H1 (cell line): ENCODE results near the gene SAMM50. TPM values are rescaled to one million over a fixed set of nuclear protein-coding genes. Genes with fewer than 3 reads are reported as not detected.

Experiments
- CTCF ChIA-PET: fragments of 300-600 bp; sonication (Branson Sonifier 250); formaldehyde crosslinking; loops from one replicate; lab custom pipeline; 2021; ENCODE audit not compliant: partially characterized antibody; lab: Charles Lee
- POLR2A ChIA-PET: fragments of 300-600 bp; sonication (Branson Sonifier 250); formaldehyde crosslinking; loops from one replicate; lab custom pipeline; 2021; ENCODE audit warnings: inconsistent platforms; ENCODE audit not compliant: partially characterized antibody; lab: Charles Lee
- DNase-seq, 2 experiments: peaks; one replicate each; pipeline versions ENCODE4 v3.0.0 to v3.0.0-alpha.2; 2010 to 2022; ENCODE audit warnings: low spot score in 2 of 2, low read depth in 1 of 2, mixed read lengths in 1 of 2
- FAIRE-seq: peaks from 2 replicates; lab custom pipeline; 2011; peaks lifted over from hg19 to GRCh38; lab: Jason Lieb, UNC
- H2AFZ ChIP-seq: 2 replicates; pipeline ENCODE4 v1.8.1; 2012; ENCODE audit warnings: low read length, inconsistent platforms
- H2AK5ac ChIP-seq: 2 replicates; pipeline ENCODE4 v1.6.1; 2013; ENCODE audit warnings: low read depth, low read length
- H2BK120ac ChIP-seq: replicated peaks from 2 replicates; pipeline ENCODE3; 2013; ENCODE audit warnings: low read depth, low read length, inconsistent platforms
- H2BK12ac ChIP-seq: 2 replicates; pipeline ENCODE4 v1.6.1; 2013; ENCODE audit warnings: low read depth, low read length
- H2BK15ac ChIP-seq: 2 replicates; pipeline ENCODE4 v1.6.1; 2013; ENCODE audit warnings: low read length
- H2BK20ac ChIP-seq: 2 replicates; pipeline ENCODE4 v1.6.1; 2013; ENCODE audit warnings: low read length
- H2BK5ac ChIP-seq: 2 replicates; pipeline ENCODE4 v1.6.1; 2013; ENCODE audit warnings: low read depth, low read length
- H3K14ac ChIP-seq: 2 replicates; pipeline ENCODE4 v1.6.1; 2013; ENCODE audit warnings: inconsistent platforms; ENCODE audit not compliant: insufficient read length
- H3K18ac ChIP-seq: 2 replicates; pipeline ENCODE4 v1.6.1; 2013; ENCODE audit warnings: low read length; ENCODE audit errors: extremely low read depth
- H3K23ac ChIP-seq: 2 replicates; pipeline ENCODE4 v1.6.1; 2013; ENCODE audit warnings: inconsistent platforms; ENCODE audit not compliant: insufficient read length
- H3K23me2 ChIP-seq: 2 replicates; pipeline ENCODE4 v1.6.1; 2013; ENCODE audit warnings: low read depth, low read length
- H3K27ac ChIP-seq: 2 replicates; pipeline ENCODE4 v1.6.1; 2011; ENCODE audit warnings: low read depth, low read length, inconsistent platforms
- H3K27me3 ChIP-seq, 4 experiments: replicated peaks in 1 of 4; 1 replicate in 1 of 4; 2 replicates in 3 of 4; pipeline versions ENCODE4 v1.6.1 to v1.8.1; 2011 to 2013; ENCODE audit warnings: low read length in 3 of 4, mild to moderate bottlenecking in 3 of 4, inconsistent platforms in 2 of 4, mixed read lengths in 2 of 4, moderate library complexity in 1 of 4; ENCODE audit not compliant: control insufficient read depth in 3 of 4, insufficient read depth in 3 of 4; ENCODE audit errors: extremely low read depth in 1 of 4
- H3K36me3 ChIP-seq, 4 experiments: 2 replicates each; pipeline versions ENCODE4 v1.6.1 to v1.8.1; 2011 to 2013; ENCODE audit warnings: mild to moderate bottlenecking in 4 of 4, low read length in 3 of 4, moderate library complexity in 2 of 4, control low read depth in 1 of 4, inconsistent platforms in 1 of 4; ENCODE audit not compliant: insufficient read depth in 4 of 4, control insufficient read depth in 2 of 4
- H3K4ac ChIP-seq: replicated peaks from 2 replicates; pipeline ENCODE3; 2013; ENCODE audit warnings: low read length, low read depth, mixed read lengths, inconsistent platforms; ENCODE audit not compliant: insufficient read length
- H3K4me1 ChIP-seq, 4 experiments: replicated peaks in 1 of 4; 1 replicate in 1 of 4; 2 replicates in 3 of 4; pipeline versions ENCODE4 v1.6.1 to v1.8.1; 2011 to 2013; ENCODE audit warnings: low read length in 3 of 4, inconsistent platforms in 2 of 4, mixed read lengths in 1 of 4; ENCODE audit not compliant: insufficient read depth in 4 of 4, control insufficient read depth in 3 of 4
- H3K4me2 ChIP-seq, 2 experiments: 2 replicates each; pipeline versions ENCODE4 v1.6.1 to v1.8.1; 2011 to 2013; ENCODE audit warnings: low read depth in 2 of 2, low read length in 2 of 2, control low read depth in 1 of 2, inconsistent platforms in 1 of 2, mild to moderate bottlenecking in 1 of 2; ENCODE audit not compliant: insufficient read depth in 1 of 2
- H3K4me3 ChIP-seq, 4 experiments: fragments of 200-600, 300-600 bp in 1 of 4; sonication (generic), shearing (Covaris generic), sonication (Bioruptor Twin) in 1 of 4; 2 replicates each; pipeline versions ENCODE4 v1.5.1 to v1.8.1; 2011 to 2016; ENCODE audit warnings: low read length in 4 of 4, low read depth in 3 of 4, control low read depth in 2 of 4, inconsistent platforms in 2 of 4, mild to moderate bottlenecking in 2 of 4, mixed read lengths in 1 of 4, moderate library complexity in 1 of 4; ENCODE audit not compliant: insufficient read depth in 2 of 4; ENCODE audit errors: extremely low read depth in 1 of 4
- H3K56ac ChIP-seq: replicated peaks from 2 replicates; pipeline ENCODE3; 2013; ENCODE audit warnings: low read depth, mild to moderate bottlenecking, mixed read lengths, low read length, inconsistent platforms; ENCODE audit not compliant: insufficient read length
- H3K79me1 ChIP-seq: 2 replicates; pipeline ENCODE4 v1.6.1; 2013; ENCODE audit warnings: low read depth, low read length, control low read depth
- H3K79me2 ChIP-seq, 2 experiments: 2 replicates each; pipeline versions ENCODE4 v1.6.1 to v1.8.1; 2012 to 2013; ENCODE audit warnings: low read length in 2 of 2, mild to moderate bottlenecking in 2 of 2, inconsistent platforms in 1 of 2; ENCODE audit not compliant: insufficient read depth in 2 of 2, control insufficient read depth in 1 of 2
- H3K9ac ChIP-seq, 4 experiments: replicated peaks in 1 of 4; 1 replicate in 1 of 4; 2 replicates in 3 of 4; pipeline versions ENCODE4 v1.6.1 to v1.8.1; 2011 to 2013; ENCODE audit warnings: low read depth in 3 of 4, low read length in 3 of 4, control low read depth in 2 of 4, mild to moderate bottlenecking in 2 of 4, moderate library complexity in 2 of 4, inconsistent platforms in 1 of 4; ENCODE audit errors: extremely low read depth in 1 of 4
- H3K9me3 ChIP-seq, 2 experiments: 2 replicates each; pipeline versions ENCODE4 v1.6.1 to v1.8.1; 2012 to 2013; ENCODE audit warnings: mild to moderate bottlenecking in 2 of 2, moderate library complexity in 2 of 2, control low read depth in 1 of 2, inconsistent platforms in 1 of 2, low read depth in 1 of 2, low read length in 1 of 2, mixed read lengths in 1 of 2; ENCODE audit not compliant: insufficient read depth in 2 of 2
- H4K20me1 ChIP-seq, 2 experiments: replicated peaks in 1 of 2; 2 replicates each; pipeline versions ENCODE3 to v1.8.1; 2011 to 2013; ENCODE audit warnings: inconsistent platforms in 2 of 2, low read length in 2 of 2, mild to moderate bottlenecking in 1 of 2; ENCODE audit not compliant: insufficient read depth in 2 of 2, control insufficient read depth in 1 of 2
- H4K5ac ChIP-seq: 2 replicates; pipeline ENCODE4 v1.6.1; 2013; ENCODE audit warnings: low read length, low read depth, mixed read lengths, inconsistent platforms; ENCODE audit not compliant: insufficient read length
- H4K8ac ChIP-seq: 2 replicates; pipeline ENCODE4 v1.8.0; 2013; ENCODE audit warnings: mild to moderate bottlenecking, moderate library complexity, low read length, inconsistent platforms; ENCODE audit not compliant: insufficient read depth; ENCODE audit errors: extremely low read depth
- H4K91ac ChIP-seq: replicated peaks from 2 replicates; pipeline ENCODE3; 2013; ENCODE audit warnings: low read length, mixed read lengths, inconsistent platforms; ENCODE audit not compliant: insufficient read length
- BCL11A ChIP-seq, 2 experiments: IDR thresholded peaks; one replicate each; pipeline ENCODE4 v1.6.1; 2011; ENCODE audit warnings: low read depth in 2 of 2, low read length in 2 of 2, mild to moderate bottlenecking in 2 of 2
- GTF2F1 ChIP-seq: IDR thresholded peaks from 2 replicates; pipeline ENCODE4 v1.6.1; 2012; ENCODE audit warnings: low read depth, low read length, improper control_type of control experiment, borderline replicate concordance
- SUZ12 ChIP-seq: fragments of 200-600 bp; sonication (generic); IDR thresholded peaks from 2 replicates; pipeline ENCODE4 v1.6.1; 2012; ENCODE audit warnings: mild to moderate bottlenecking, inconsistent platforms, low read length, moderate library complexity, mixed read lengths
- WGBS, 2 experiments: shearing (Covaris generic) in 1 of 2; methylation state at CpG; one replicate each; pipeline versions ENCODE4 v1.1.6 to v1.1.7; 2013 to 2015; ENCODE audit warnings: low lambda C conversion rate in 2 of 2, mixed read lengths in 2 of 2, inconsistent platforms in 1 of 2, low coverage in 1 of 2, missing lambda C conversion rate in 1 of 2; ENCODE audit not compliant: insufficient replicate concordance in 2 of 2, insufficient coverage in 1 of 2, insufficient read length in 1 of 2; ENCODE audit errors: extremely low coverage in 1 of 2, missing lambda C conversion rate in 1 of 2; 5-methylcytosine and 5-hydroxymethylcytosine counted together
- polyA plus RNA-seq, 7 experiments: library from polyadenylated mRNA; depleted of rRNA in 3 of 7; stranded (reverse) in 5 of 7; unstranded in 2 of 7; fragments of >200 nt in 5 of 7; fragments of 200-250 nt in 2 of 7; gene quantifications; 1 replicate in 5 of 7; 2 replicates in 1 of 7; 4 replicates in 1 of 7; pipeline versions ENCODE4 v1.2.1 to v1.2.3, GENCODE V29; 2011 to 2013; ENCODE audit warnings: missing spikeins in 2 of 7, mixed read lengths in 2 of 7
- total RNA-seq: library from RNA; stranded (reverse); fragmentation: NEBNext Ultra II Directional; extraction: Animal tissue kit (Norgen Biotek cat#: 25700); gene quantifications from 2 replicates; pipeline ENCODE4 v1.2.1, GENCODE V29; 2021

SAMM50 gene
- total and polyA plus RNA-seq, 2 of the 8 experiments (the other 6 are each of a cell fraction or from before 2014, with no cell fraction given): 45.4 to 70.3 TPM

DNA sequence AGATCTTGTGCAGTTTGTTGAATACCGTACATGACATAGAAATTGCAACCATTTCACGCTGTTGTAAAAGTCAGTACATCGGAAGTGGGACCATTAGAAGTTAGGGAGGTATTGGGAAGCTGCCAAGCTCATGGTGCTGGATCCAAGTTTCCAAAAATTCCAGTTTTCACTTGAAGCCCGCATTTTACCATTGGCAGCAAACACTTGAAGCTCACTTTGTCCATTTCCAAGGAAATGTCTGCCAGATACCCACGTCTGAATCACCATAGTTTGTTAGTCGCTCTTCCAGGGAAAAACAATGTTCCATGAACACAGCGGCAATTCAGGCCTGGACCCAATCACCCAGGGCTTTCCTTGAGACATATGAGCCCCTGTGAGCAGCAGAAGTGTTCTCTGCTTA lies 46.3 kb downstream of the SAMM50 start:
- no peaks in the 10 kb centered on the region for H3K79me1 ChIP-seq
- H3K4me3 ChIP-seq: no peak overlapping the region
- no peak overlapping the region for H2BK12ac ChIP-seq
- H4K20me1 ChIP-seq: peaks cover 0 to 6% of the 10 kb centered on the region in 2 experiments
- no peaks in the 10 kb centered on the region for H3K4me1 ChIP-seq
- no peak overlapping the region for H2BK5ac ChIP-seq
- no peak overlapping the region for H2BK20ac ChIP-seq
- H3K79me2 ChIP-seq: no peaks in the 10 kb centered on the region
- H2BK15ac ChIP-seq: no peak overlapping the region
- TF ChIP-seq BCL11A (IDR thresholded peaks at IDR 0.05; ENCODE audit: low read depth in 2 of 2, low read length in 2 of 2) (no peak), SUZ12 (no peak), GTF2F1 (no peak)
- H3K23me2 ChIP-seq: no peaks in the 10 kb centered on the region
- H4K8ac ChIP-seq: no peak overlapping the region
- H3K27ac ChIP-seq: no peak overlapping the region
- WGBS, 2 experiments: 96% methylated on average over 7 of the region's 7 CpGs; no CpG with 5 or more reads in 1 of the 2 experiments
- no peak overlapping the region for H2AK5ac ChIP-seq
- H2BK120ac ChIP-seq: no peak overlapping the region
- H2AFZ ChIP-seq: no peak overlapping the region
- H3K23ac ChIP-seq: no peak overlapping the region
- POLR2A ChIA-PET: no interaction called here
- no peaks in the 10 kb centered on the region; a peak in 1 of 7 replicates for H3K27me3 ChIP-seq
- peaks cover 0 to 6% (median under 1%) of the 10 kb centered on the region in 4 experiments; a peak in 4 of 8 replicates for H3K36me3 ChIP-seq
- H3K18ac ChIP-seq: no peak overlapping the region
- CTCF ChIA-PET: interaction anchor here (0.8 to 6.6 kb wide), 4 partner anchors 8 to 84 kb away, joined by 3 to 43 read pairs (median 4); no protein-coding TSS in a partner anchor
- no peak for FAIRE-seq
- DNase-seq: no peak
- no peak overlapping the region for H3K14ac ChIP-seq
- no peak overlapping the region for H3K56ac ChIP-seq
- no peak overlapping the region for H4K5ac ChIP-seq
- H3K9me3 ChIP-seq: 0 out of 4 replicates have a peak, but pooled peaks cover 0 to 6% of the 10 kb centered on the region in 2 experiments
- H4K91ac ChIP-seq: no peak overlapping the region
- H3K4ac ChIP-seq: no peak overlapping the region
- H3K9ac ChIP-seq: no peak overlapping the region
- no peak overlapping the region for H3K4me2 ChIP-seq
